GM21717 (cell line): ENCODE results near the gene KLC3.

ENCODE experiments used
- ATAC-seq: cut with Tn5 transposase; IDR thresholded peaks from one replicate; pipeline ENCODE4 v1.9.1; 2021; ENCODE audit warnings: mild to moderate bottlenecking, moderate library complexity; ENCODE audit not compliant: unreplicated experiment

KLC3 gene

DNA sequence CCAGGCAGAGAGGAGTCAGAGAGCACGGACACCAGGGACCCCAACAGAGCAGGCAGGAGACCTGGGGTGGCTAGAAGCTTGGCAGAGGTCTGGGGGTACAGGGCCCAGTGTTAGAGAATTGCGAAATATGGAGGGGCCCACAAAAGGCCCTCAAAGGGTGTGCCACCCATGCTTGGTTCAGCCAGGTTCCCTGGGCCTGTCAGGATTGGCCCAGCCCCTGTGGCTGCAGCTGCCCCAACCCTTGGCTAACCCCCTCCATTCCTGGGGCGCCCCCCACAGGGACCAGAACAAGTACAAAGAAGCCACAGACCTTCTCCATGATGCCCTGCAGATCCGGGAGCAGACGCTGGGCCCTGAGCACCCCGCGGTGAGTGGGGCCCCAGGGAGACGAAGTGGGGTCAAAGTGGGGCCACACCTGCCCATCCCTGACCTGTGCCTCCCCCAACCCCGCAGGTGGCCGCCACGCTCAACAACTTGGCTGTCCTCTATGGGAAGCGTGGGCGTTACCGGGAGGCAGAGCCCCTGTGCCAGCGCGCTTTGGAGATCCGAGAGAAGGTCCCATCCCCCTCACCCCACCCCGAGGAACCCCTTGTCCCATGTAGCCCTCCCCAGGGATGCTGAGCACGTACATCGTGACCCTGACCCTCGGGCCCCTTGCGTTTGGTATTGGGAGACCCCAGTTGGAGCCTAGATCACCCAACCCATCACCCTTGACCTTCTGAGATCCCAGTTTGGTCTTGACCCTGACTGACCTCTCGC, 8.0 kb downstream of the KLC3 start:
- ATAC-seq = no peak

DNA sequence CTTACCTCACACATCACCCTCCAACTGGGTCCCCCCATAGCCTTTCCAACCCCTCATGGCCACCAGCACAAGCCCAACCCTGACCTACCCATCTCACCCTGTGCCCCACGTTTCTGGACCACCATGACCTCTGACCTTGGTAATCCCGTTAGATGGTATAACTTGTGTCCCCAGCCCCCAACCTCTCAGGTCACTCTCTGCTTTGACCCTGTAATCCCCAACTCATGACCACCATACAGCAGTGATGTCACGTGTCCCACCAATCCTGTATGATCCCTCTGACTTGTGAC, 8.5 kb downstream of the KLC3 start:
- ATAC-seq = no peak

DNA sequence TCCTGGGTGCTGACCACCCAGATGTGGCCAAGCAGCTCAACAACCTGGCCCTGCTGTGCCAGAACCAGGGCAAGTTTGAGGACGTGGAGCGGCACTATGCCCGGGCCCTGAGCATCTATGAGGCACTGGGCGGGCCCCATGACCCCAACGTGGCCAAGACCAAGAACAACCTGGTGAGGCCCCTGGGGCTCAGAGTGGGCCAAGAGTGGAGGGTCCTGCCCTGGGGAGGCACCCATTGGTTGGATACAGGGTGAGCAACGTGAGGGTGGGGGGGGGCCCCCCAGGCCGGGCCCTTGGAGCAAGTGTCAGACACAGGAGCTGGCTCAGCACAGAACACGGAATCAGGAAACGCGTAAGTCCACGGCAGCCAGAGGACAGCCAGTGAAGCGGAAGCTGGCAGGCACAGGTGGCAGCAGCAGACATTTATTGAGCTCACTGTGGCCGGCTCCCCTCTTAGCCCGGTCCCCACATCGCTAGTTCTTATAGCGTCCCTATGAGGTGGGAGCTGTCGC, 8.9 kb downstream of the KLC3 start:
- ATAC-seq = no peak

DNA sequence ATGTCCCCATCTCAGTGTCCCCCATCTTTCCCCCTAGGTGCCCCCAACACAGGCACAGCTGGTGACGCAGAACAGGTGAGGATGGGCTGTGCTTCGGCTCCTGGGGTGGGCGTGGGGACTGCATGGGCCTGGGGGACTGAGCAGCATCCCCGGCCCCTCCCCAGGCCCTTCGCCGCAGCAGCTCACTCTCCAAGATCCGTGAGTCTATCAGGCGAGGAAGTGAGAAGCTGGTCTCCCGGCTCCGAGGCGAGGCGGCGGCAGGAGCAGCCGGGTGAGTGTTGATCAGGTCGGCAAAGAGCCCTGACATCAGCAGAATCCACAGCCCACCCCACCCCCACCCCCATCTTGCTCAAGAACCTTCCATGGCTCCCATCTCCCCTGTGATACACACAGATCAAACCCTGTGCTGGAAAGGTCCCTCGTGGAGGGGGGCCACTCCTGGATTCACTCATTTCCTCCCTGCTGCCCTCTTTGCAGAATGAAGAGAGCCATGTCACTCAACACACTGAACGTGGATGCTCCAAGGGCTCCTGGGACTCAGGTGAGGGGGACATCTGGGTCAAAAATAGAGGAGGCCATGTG, 10.0 kb downstream of the KLC3 start:
- ATAC-seq = no peak

DNA sequence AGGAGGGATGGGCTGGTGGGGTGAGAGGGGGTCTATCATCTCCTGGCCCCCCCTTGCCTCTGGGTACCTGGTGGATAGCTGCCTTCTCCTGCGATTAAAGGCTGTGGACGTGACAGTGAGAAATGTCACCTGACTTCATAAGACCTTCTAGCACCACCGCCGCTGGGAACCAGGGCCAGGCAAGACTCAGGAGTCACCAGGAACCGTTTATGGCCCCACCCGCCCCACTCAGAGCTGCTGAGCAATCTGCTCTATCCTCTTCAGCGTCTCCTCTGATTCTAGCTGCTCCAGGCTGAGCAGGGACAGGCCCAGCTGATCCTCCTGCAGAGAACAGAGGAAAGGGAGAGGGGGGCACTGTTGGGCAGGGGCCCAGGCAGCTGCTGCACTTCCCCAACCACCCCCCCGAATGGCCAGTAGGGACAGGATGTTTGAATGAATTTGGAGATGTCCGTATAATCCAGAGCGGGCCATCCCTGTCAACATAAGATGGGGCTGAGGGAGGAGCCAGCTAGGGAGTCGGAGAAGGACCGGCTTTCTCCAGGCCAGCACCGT, 10.9 kb downstream of the KLC3 start:
- ATAC-seq = no peak

DNA sequence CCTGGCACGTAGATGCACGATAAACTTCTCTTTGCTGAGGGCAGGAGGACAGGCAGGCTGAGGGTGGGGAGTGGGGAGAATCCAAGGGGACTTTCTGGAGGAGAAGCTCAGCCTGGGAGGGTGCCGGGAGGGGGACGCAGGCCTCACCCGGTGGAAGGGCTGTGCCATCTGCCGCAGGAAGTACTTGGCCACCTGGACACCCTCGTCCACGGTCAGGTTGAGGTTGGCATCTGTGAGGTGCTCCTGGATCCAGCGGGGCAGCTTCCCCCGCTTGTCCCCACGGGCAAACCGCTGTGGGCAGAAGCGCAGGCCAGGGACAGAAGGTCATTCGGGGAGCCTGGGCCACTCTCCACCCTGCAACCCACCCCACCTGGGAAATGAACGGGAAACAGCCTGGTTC, 11.5 kb downstream of the KLC3 start:
- ATAC-seq = no peak

DNA sequence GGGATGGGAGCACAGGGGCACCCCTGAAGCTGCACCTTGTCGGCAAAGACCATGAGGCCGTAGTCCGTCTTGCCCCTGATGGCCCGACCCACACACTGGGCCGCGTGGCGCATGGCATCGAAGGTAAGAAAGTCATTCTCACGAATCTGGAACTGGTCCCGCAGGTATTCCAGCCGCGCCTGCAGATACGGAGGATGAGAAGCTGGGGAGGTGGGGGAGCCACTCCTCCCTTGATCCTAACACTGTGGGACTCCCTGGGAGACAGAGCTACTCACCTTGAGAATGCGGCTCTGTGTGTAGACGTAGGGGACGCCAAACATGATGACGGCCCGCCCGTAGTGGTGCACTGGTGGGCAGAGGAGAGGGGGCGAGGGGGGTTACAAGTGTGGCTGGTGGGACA, 11.9 kb downstream of the KLC3 start:
- ATAC-seq = no peak

DNA sequence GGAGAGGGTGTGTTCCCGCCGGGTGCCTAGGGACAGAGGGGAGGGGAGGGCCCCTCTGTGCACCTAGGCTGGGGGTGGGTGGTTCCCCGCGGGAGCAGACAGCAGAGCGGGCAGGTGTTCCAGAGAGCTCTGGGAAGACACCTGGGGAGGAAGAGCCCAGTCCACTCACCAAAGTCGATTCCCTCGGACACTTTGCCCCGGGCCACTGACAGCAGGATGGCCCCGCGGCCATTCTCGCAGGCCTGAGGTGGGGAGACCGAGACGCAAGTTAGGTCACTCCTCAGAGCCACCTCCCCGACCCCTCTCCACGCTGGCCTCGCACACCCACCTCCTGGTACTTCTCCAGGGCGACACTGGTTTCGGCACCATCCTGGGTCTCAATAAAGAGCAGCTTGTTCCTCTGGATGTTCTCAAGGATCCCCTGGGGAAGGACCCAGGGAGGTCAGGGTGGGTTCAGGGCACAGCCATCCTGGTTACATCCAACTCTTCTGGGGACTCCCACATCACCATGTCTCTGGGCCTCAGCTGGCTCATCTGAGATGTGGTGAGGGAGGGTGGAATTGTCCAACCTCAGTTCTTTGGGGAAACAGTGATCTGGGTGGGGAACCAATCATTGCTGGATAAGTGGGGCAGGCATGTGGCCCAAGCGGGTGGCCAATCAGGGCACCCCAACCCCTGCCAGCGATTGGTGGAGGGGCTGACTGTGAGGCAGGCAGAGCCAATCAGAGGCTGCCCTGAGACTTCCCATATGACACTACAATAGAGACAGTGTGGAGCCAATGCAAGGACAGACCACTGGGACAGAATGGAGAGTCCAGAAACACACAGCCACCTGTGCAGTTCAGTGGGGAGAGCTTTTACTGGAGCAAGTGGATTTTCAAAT, 12.6 kb downstream of the KLC3 start:
- no peak for ATAC-seq

DNA sequence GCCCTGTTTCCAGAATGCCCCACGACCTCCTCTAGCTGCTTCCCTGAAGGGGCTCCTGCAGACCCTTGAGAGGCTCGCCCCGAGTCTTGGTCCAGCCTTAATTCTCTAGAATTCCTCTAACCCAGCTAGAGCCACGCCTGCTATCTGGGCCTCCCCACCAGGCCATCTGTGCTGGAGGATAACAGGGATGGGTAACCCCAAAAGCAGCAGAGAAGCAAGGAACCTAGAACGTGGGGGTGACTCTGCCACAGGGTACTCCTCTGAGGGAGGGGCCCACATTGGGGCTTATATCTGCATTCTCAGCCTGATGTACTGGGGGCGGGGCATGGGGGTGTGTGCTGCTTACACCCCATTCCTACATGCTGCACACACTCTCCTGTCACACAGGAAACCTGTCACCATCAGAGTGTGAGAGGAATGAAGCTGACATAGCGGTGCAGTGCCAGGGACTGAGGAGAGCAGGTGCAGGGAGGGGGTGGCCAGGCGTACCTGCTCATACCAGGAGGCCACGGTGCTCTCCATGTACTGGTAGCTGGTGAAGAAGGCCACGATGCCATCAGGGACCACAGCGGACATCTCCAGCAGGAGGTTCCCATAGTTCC, 13.8 kb downstream of the KLC3 start:
- ATAC-seq = no peak

DNA sequence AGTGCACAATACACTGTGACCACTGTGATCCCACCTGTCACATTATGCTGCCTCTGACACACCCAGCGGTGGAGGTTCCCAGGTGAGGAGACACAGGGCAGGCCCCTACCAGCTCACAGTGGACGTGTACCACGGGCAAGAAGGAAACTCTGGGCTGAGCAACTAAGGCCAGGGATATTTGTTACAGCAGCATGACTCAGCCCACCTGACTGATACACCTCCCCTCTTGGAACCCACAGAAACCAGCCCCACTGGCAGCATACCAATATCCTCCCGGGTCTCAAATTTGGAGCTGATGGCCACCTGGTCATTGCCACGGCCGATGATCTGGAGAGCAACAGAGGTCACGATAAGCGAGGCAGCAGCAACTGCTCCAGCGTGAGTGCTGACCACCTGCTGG, 14.9 kb downstream of the KLC3 start:
- ATAC-seq = no peak

DNA sequence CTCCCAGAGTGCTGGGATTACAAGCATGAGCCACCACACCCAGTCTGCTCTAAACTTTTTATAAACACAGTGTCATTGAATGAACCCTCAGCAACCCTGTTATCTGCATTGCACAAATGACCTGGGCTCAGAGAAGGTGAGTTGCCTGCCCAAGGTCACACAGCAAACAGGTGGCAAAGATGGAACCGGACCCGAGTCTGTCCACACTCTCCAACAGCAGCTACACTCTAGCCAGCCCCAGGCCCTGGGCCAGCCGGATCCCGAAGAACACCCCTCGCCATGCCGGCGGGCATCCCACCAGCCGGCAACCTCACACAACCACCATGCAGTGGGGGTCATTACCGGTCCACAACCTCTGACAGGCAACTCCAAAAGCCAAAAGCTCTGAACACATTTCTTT, 15.4 kb downstream of the KLC3 start:
- ATAC-seq = no peak

DNA sequence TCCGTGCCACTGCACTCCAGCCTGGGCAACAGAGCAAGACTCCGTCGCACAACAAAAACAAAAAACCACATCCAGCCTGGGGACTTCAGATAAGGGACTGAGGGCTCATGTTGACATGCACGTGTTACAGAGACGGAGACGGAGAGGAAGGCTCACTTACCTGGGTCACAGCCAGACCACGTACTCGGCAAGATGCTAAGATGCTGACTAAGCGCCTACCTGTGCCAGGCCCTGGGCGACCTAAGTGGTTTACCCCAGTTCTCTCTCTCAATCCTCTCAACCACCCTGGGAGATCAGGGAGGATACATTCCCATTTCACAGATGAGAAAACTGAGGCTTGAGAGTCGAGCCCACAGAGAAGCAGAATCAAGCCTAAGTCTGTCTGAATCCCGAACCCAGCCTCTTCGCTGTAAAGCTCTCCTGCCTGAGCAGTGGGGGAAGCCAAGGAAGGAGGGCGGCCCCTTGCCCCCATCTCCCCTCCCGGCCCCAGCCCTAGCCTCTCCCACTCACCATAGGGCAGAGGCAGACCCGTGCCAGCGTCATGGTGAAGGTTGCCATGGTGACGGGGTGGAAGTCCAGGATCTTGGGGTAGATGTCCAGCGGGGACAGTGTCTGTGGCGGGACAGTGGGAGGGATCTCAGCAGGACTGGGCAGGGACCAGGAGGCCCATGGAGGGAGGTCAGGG, 16.4 kb downstream of the KLC3 start:
- no peak for ATAC-seq

DNA sequence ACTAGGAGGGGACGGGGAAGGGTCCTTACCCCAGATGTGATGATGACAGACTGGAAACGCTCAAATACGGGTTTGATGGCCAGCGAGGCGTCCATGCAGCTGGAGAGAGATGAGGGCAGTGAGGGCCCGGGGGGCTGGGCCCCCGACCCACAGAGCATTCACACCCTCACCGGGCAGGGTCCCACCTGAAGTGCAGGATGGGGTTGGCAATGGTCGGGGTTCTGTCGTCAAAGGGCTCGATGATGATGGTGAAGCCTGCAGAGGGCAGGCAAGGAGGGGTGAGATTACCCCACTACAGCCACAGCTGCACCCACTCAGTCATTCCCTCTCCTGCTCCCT, 16.9 kb downstream of the KLC3 start:
- no peak for ATAC-seq

DNA sequence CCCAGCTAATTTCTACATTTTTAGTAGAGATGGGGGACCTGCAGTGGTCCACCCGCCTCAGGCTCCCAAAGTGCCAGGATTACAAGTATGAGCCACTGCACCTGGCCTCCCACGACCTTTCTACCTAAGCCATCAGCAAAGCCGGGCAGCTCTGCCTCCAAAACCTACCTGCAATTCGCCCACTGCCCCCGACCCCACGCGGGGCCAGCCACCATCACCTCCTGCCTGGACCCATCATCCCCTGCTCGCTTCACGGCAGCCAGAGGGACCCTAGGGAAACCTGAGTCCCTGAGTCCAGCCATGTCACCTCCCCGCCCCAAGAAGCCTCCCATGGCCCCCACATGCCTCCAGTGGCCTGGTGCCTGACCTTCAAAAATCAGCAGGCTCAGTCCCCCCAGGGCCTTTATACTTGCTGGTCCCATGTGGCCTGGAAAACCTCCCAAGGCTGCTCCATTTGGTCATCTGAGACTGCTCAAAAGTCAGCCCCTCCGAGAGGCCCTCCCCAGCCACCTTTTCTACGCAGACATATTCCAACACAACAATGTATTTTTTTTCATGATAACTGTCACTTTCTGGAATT, 17.8 kb downstream of the KLC3 start:
- ATAC-seq = no peak

DNA sequence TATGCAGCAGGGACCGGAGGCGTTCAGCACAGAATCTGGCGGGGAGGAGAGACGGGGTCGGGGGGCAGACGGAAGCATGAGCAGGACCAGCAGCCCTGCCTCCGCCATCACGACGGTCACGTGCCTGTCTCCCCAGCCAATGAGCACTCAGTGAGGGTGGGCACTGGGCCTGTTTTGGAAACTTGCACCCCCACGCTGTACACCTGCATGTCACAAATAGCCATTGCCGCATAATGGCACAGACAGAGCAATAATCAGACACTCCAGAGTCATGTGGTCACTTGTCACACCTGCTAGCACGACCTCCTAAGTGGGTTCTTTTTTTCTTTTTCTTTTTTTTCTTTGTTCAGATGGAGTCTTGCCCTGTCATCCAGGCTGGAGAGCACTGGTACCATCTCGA, 21.1 kb downstream of the KLC3 start:
- ATAC-seq = no peak

DNA sequence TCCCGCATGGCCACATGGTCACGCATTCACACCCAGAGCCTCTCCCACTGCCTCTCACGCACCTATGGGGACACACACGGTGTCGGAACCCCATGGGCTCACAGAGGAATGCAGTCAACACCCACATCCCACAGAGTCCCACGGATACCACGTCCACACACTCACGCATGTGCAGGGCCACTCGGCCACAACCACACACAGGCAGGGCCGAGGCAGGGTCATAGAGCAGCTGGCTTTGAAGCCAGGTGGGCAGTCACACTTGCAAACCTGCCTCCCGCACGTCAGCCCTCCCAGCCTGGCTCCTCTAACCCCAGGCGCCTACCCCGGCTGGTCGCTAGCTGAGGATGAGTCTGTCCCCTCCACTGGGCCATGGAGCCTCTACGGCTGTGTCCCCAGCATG, 21.7 kb downstream of the KLC3 start:
- no peak for ATAC-seq

DNA sequence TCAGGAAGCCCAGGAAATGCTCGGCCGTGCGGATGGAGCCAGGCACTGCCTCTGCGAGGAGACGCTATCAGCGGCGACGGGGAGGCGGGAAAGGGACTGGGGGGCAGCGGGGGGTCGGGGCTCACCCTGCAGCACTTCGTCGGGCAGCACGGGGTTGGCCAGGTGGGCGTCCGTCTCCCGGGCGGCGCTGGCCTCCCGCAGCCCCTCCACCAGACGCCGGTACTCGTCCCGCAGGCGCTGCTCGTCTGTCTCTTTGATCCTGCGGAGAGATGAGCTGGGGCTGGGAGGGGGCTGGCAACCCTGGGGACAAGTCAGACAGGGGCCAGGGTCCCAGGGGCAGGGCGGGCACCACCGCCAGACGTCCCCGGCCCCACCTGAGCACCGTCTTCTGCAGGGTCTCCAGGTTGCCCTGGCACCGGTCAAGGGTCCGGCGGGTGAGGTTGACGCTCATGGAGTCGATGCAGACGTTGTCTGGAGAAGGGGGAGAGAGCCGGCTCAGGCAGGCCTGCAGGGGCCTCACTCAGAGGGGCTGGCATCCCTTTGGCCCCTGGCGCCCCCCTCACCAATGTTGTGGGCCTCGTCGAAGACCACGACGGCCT, 23.4 kb downstream of the KLC3 start:
- ATAC-seq = no peak

DNA sequence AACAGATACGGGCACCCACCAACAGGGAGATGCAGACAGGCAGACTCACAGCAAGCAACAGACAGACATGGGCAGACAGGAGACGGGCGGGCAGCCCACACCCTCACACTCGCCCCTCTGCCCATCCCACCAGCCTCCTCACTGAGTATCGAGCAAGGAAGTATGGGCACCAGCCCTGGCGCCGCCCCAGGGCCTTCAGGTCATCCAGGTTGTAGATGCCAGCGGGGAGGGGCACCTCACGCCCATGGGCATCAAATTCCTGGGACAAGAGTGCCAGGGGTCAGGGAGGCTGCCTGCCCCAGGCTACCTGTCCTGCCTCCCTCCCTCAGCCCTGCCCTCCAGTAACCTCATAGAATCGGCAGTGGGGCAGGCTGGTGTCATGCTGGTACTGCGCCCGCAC, 24.1 kb downstream of the KLC3 start:
- ATAC-seq = no peak

DNA sequence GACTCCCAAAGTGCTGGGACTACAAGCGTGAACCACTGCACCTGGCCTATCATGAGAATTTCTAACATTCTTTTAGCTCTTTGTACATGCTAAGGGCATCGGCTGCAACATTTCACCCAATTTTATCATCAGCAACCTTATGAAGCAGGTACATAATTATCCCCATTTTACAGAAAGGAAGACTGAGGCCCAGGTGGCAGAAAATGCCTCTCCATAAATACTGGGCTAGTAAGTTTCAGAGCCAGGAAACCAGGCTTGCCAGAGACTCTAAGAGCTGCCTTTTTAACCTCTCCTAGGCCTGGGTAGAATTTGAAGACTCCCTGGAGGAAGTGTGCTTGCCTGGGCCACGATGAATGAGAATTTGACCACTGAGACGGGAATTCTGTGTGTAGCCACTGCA, 27.6 kb downstream of the KLC3 start:
- ATAC-seq = no peak

DNA sequence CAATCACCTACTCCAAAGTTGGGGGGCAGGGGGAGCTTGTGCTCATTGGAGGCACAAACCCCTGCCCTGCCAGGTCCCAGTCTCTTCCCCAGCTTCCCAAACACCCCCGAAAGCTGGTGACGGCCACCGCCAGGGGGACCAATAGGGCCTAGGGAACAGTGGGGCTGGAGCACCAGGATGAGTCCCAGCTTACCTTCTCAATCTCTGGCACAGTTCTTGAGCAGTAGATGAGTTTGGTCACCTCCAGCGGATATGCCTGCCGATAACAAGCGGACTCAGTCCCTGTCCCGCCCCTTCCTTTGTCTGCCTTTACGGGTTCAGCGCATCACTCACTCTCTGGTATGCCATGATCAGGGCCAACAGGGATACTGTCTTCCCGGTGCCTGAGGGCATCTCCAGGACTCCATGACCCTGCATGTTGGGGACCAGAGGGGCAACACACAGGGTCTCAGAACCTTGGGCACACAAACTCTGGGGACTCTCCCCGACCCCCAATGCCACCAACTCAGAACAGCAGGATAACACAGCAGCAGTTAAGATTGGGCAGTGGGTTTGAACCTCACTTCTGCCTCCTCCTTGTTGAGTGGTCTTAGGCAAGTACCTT, 28.3 kb downstream of the KLC3 start:
- ATAC-seq = no peak
